Measurements from ENCODE around the gene ID2. TPM values are rescaled to one million over a fixed set of nuclear protein-coding genes. Genes with fewer than 3 reads are reported as not detected.

The ID2 gene
- polyA plus RNA-seq, 4 donors, result 70.2 to 613 (median 147) TPM

DNA sequence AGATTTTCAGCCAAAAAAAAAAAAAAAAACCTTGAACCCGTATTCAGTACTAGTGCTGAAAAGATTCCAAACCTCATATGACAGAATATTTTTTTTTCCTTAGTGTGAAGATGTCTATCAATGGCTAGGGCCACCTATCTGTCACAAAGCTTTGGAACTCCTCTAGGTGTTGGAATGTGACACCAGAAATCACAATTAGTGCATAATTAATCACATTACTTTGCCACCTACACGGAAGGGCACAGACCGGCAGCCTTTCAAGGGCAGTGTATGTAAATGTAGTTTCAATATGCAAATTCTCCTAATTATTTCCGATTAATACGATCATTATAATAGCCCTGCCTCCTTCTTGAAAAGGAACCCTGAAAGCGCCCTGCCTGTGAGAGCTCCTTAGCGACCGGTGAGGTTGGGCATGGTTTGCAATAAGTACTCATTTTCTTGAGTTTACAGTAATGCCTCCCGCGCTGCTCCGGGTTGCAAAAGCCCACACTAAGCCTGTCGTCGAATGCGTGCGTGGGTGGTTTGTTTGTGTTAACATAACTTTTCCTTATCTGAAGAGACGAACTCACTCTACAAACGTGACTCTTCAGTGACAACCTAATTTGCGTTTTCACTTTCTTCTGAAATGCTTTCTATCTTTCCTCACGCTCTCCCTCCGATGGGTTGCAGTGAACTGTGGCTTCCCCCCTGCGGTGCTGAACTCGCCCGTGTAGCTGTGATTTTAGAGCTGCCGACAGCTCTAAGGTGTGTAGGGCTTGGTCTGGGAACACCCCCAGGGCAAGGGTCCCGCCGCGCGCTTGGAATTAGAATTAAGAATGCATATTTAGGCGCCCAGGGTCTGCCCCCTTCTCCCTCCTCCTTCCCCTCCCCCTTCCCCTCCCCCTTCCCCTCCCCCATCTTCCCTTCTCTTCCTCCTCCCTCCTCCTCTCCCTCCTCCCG is 765 bp upstream of the ID2 start:
- WGBS, 3 donors, result 1 to 2% (median 1%) methylated on average over 29 of the region's 30 CpGs
- Histone ChIP-seq H3K4me3 (ENCODE audit: low read depth in 1 of 3, low read length in 3 of 3) (peak overlapping the region in 2 of 3 donors; percentile 53 to 62), H3K9me3 (ENCODE audit: control insufficient read depth in 2 of 2, insufficient read depth in 1 of 2, low read depth in 1 of 2, low read length in 1 of 2) (peaks cover 0 to 1% of the 10 kb centered on the region in 2 donors), H3K27ac (ENCODE audit: low read depth in 1 of 3, low read length in 2 of 3) (peak overlapping the region; percentile 77 to 97 (median 82)), H3K27me3 (ENCODE audit: control insufficient read depth in 3 of 3, insufficient read depth in 3 of 3, low read length in 3 of 3) (no peaks in the 10 kb centered on the region), H3K4me1 (ENCODE audit: control insufficient read depth in 3 of 3, insufficient read depth in 2 of 3, low read depth in 1 of 3, low read length in 2 of 3) (peaks cover 2 to 19% (median 8%) of the 10 kb centered on the region in 3 donors), H3K36me3 (ENCODE audit: control insufficient read depth in 3 of 3, insufficient read depth in 2 of 3, low read depth in 1 of 3, low read length in 3 of 3) (peaks cover 0 to 10% (median 0%) of the 10 kb centered on the region in 3 donors)
- peak; percentile 87 to 88 for DNase-seq
- no peak for FAIRE-seq

DNA sequence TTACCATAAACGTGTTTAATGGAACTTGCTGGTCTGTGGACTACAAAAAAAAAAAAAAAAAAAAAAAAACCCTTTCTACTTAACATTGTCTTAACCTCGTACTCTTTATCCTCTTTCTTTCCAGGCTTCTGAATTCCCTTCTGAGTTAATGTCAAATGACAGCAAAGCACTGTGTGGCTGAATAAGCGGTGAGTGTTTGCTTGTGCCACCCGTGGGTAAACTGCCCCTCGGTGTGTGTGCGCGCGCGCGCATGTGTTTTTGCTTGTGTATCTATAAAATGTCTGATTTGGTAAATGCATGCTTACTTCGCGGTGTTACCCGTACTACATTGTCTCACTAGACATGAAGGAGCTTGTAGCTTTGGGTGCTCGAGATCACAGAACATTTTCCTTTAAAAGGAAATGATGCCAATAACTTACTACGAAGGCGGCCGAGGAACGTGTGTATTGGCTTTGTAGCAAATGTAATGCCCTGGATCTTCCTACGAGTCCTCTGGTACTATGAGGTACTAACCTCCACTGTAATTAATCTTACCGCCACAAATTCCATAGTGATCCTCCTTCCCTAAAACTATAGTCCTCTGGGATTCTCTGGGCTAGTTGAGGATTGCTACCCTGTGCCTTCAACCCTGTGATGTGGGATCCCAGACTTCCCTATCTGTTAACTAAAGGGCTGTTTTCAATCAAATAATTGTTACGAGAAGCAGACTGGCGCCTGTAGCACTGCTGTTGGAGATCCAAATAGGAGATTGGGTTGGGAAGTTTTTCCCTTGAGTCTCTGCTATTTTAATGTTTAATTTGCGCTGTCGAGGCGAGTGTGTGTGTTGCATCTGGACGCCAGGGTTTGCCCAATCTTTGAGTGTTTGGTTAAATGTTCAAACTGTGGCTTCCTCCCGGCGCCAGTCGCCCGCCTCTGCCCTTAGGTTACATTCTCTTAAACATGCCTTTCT is 1.1 kb downstream of the ID2 start:
- Histone ChIP-seq H3K4me3 (ENCODE audit: low read depth in 1 of 3, low read length in 3 of 3) (peak overlapping the region; percentile 59 to 98 (median 69)), H3K9me3 (ENCODE audit: control insufficient read depth in 2 of 2, insufficient read depth in 1 of 2, low read depth in 1 of 2, low read length in 1 of 2) (no peaks in the 10 kb centered on the region), H3K4me1 (ENCODE audit: control insufficient read depth in 3 of 3, insufficient read depth in 2 of 3, low read depth in 1 of 3, low read length in 2 of 3) (peaks cover 2 to 5% (median 2%) of the 10 kb centered on the region in 3 donors), H3K27me3 (ENCODE audit: control insufficient read depth in 3 of 3, insufficient read depth in 3 of 3, low read length in 3 of 3) (no peaks in the 10 kb centered on the region), H3K36me3 (ENCODE audit: control insufficient read depth in 3 of 3, insufficient read depth in 2 of 3, low read depth in 1 of 3, low read length in 3 of 3) (peaks cover 0 to 10% (median 0%) of the 10 kb centered on the region in 3 donors), H3K27ac (ENCODE audit: low read depth in 1 of 3, low read length in 2 of 3) (peak overlapping the region; percentile 85 to 97 (median 94))
- DNase-seq, result peak; percentile 60 to 64
- no peak for FAIRE-seq
- 0 to 1% (median 1%) methylated on average over 30 of the region's 30 CpGs for WGBS, 3 donors

DNA sequence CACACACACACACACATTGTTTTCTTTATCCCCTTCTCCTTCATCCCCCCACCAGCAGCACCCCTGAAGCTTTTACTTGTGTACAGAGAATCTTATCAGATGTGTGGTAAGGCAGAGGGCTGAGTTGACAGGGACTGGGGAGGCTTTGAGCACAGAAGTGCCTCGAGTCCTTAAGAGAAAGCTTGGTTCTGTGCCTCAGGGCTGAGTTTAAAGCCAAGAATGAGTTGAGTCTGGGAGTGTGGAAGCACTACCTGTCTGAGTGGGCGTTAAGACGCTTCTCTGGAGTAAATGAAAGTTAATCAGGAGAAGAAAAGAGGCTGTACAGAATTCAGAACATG is 2.7 kb downstream of the ID2 start:
- FAIRE-seq, result no peak
- H3K4me3 ChIP-seq (ENCODE audit: low read depth in 1 of 3, low read length in 3 of 3), result peak overlapping the region; percentile 50 to 98 (median 93)
- H3K27ac ChIP-seq (ENCODE audit: low read depth in 1 of 3, low read length in 2 of 3), result peak overlapping the region; percentile 83 to 99 (median 97)
- WGBS, 3 donors, result 2 to 10% (median 3%) methylated on average over 3 of the region's 3 CpGs
- H3K4me1 ChIP-seq (ENCODE audit: control insufficient read depth in 3 of 3, insufficient read depth in 2 of 3, low read depth in 1 of 3, low read length in 2 of 3), result peaks cover 2 to 3% (median 2%) of the 10 kb centered on the region in 3 donors
- no peaks in the 10 kb centered on the region for H3K27me3 ChIP-seq (ENCODE audit: control insufficient read depth in 3 of 3, insufficient read depth in 3 of 3, low read length in 3 of 3)
- peak in 1 of 2 donors; percentile 63 for DNase-seq
- no peaks in the 10 kb centered on the region for H3K9me3 ChIP-seq (ENCODE audit: control insufficient read depth in 2 of 2, insufficient read depth in 1 of 2, low read depth in 1 of 2, low read length in 1 of 2)
- H3K36me3 ChIP-seq (ENCODE audit: control insufficient read depth in 3 of 3, insufficient read depth in 2 of 3, low read depth in 1 of 3, low read length in 3 of 3), result peaks cover 0 to 10% (median 0%) of the 10 kb centered on the region in 3 donors

DNA sequence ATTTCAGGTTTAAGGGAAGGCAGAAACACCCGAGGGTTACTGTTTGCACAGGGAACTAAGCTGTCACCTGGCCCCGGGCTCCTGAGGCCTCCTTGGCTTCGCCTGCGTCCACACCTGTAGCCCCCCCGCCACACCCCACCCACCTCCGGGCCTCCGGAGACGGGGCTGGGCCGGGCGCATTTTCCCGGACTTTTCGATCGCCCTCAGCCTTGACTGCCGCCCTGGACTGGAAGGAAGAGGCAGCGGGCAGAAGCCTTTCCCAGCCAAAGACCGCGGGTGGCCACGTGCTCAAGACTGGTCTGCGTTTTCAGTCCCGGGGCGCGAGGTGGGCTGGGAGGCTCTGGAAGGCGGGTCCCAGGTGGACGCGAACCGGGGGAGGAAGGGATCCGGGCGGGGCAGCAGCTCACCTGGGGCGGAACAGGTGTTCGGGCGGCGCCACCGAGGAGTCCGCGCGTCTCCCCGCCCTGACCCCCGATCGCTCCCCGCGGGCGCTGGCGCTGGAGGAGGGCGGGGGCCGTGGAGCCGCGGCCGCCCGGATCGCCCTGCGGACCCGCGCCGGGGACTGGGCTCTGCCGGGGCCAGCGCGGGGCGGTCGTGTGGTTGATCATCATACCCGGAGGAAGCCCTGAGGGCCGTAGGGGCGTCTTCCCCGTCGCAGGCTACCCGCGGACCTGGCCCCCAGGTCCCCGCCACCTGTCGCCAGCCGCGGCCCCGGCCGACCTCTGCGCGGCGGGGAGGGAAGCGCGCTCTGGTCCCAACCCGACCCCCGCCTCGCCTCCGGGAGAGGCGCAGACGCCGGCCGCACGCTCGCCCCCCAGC is 3.2 kb downstream of the ID2 start:
- H3K27ac ChIP-seq (ENCODE audit: low read depth in 1 of 3, low read length in 2 of 3), result peak overlapping the region; percentile 83 to 99 (median 97)
- H3K4me3 ChIP-seq (ENCODE audit: low read depth in 1 of 3, low read length in 3 of 3), result peak overlapping the region; percentile 50 to 98 (median 93)
- H3K9me3 ChIP-seq (ENCODE audit: control insufficient read depth in 2 of 2, insufficient read depth in 1 of 2, low read depth in 1 of 2, low read length in 1 of 2), result no peaks in the 10 kb centered on the region
- peak; percentile 71 to 95 for DNase-seq
- no peaks in the 10 kb centered on the region for H3K27me3 ChIP-seq (ENCODE audit: control insufficient read depth in 3 of 3, insufficient read depth in 3 of 3, low read length in 3 of 3)
- no peak for FAIRE-seq
- H3K4me1 ChIP-seq (ENCODE audit: control insufficient read depth in 3 of 3, insufficient read depth in 2 of 3, low read depth in 1 of 3, low read length in 2 of 3), result peaks cover 2 to 3% (median 2%) of the 10 kb centered on the region in 3 donors
- WGBS, 3 donors, result 0 to 1% (median 1%) methylated on average over 76 to 87 of the region's 87 CpGs
- H3K36me3 ChIP-seq (ENCODE audit: control insufficient read depth in 3 of 3, insufficient read depth in 2 of 3, low read depth in 1 of 3, low read length in 3 of 3), result peaks cover 0 to 10% (median 0%) of the 10 kb centered on the region in 3 donors

DNA sequence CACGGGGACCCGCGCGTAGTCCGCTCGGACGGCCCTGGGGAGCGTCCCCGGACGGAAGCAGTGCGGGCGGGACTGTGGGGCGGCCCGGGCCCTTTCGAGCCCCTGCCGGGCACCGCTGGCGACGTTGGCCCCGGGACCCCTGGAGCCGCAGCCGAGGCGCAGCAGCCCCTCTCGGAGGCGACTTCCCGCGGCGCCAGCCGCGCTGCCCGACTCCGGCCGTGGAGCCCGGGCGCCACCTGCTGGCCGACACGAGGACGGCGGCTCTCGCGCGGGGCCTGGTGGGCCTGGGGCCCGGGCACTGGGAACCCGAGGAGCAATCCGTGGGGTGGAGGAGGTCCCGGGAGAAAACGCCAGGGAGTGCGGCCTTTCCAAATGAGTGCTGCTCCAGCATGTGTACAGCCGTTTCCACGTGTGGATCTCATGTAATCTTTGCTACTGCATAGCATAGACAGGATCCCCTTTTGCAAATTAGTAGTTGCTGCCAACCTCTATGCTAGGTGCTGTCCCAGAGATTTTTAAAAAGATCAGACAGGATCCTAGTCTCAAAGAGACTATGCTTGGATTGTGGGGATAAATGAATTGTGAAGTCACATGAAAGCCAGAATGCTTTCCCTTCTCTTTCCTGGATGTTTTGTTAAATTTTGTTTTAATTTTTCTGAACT is 4.0 kb downstream of the ID2 start:
- FAIRE-seq (no peak), DNase-seq (peak; percentile 62 to 91)
- peaks cover 2 to 3% (median 2%) of the 10 kb centered on the region in 3 donors for H3K4me1 ChIP-seq (ENCODE audit: control insufficient read depth in 3 of 3, insufficient read depth in 2 of 3, low read depth in 1 of 3, low read length in 2 of 3)
- peak overlapping the region; percentile 50 to 98 (median 93) for H3K4me3 ChIP-seq (ENCODE audit: low read depth in 1 of 3, low read length in 3 of 3)
- peaks cover 0 to 10% (median 0%) of the 10 kb centered on the region in 3 donors for H3K36me3 ChIP-seq (ENCODE audit: control insufficient read depth in 3 of 3, insufficient read depth in 2 of 3, low read depth in 1 of 3, low read length in 3 of 3)
- peak overlapping the region; percentile 83 to 99 (median 97) for H3K27ac ChIP-seq (ENCODE audit: low read depth in 1 of 3, low read length in 2 of 3)
- WGBS, 3 donors, result 0 to 1% (median 0%) methylated on average over 32 to 50 of the region's 50 CpGs
- no peaks in the 10 kb centered on the region for H3K27me3 ChIP-seq (ENCODE audit: control insufficient read depth in 3 of 3, insufficient read depth in 3 of 3, low read length in 3 of 3)
- no peaks in the 10 kb centered on the region for H3K9me3 ChIP-seq (ENCODE audit: control insufficient read depth in 2 of 2, insufficient read depth in 1 of 2, low read depth in 1 of 2, low read length in 1 of 2)

DNA sequence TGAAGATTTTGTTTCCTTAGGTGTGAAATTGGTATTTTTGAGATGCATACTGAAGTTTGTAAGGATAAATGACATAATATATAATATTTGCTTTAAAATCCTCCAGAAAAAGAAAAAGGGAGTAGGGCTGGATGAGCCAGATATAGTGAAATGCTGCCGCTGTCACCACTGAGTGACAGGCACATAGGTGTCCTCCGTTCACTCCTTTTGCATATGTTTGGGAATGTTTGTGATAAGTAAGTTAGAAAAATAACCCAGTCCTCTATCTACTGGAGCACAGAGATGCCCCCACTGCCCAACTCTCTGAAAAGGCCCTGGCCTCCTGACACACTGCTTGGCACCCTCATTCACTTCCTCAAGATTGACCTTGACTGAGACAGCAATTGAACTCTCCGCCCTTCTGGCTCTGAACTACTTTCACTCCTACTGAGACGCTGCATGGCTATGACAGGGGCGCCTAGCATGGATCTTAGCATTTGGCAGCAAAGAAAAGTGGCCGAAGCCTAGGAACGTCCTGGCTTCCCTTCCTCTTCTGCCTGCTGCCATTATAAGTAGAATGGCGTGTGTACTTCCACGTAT is 10.1 kb downstream of the ID2 start:
- 83 to 91% (median 84%) methylated on average over 9 of the region's 9 CpGs for WGBS, 3 donors
- FAIRE-seq, result no peak

DNA sequence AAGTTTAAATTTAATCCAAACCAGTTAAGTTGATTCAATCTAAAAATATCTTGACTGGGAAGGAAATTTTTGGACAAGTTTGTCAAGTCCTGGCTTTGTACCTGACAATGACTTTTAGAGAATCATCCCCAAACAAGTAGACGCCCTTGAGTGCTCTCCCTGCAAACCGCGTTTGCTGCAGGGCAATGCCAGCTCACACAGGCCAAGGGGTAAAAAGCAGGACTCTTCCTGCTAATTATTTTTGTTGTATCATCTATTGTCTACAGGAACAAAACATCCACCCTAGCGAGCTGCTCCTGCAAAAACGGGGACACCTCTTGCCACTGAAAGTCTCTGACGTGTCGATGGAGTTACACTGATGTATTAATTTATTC is 10.9 kb downstream of the ID2 start:
- 20 to 44% (median 32%) methylated on average over 7 of the region's 7 CpGs for WGBS, 3 donors
- FAIRE-seq (no peak), DNase-seq (no peak)
- Histone ChIP-seq H3K27me3 (ENCODE audit: control insufficient read depth in 3 of 3, insufficient read depth in 3 of 3, low read length in 3 of 3) (peaks cover 0 to 4% (median 0%) of the 10 kb centered on the region in 3 donors), H3K4me1 (ENCODE audit: control insufficient read depth in 3 of 3, insufficient read depth in 2 of 3, low read depth in 1 of 3, low read length in 2 of 3) (peaks cover 0 to 4% (median 3%) of the 10 kb centered on the region in 3 donors), H3K36me3 (ENCODE audit: control insufficient read depth in 3 of 3, insufficient read depth in 2 of 3, low read depth in 1 of 3, low read length in 3 of 3) (no peaks in the 10 kb centered on the region), H3K27ac (ENCODE audit: low read depth in 1 of 3, low read length in 2 of 3) (no peak overlapping the region), H3K4me3 (ENCODE audit: low read depth in 1 of 3, low read length in 3 of 3) (peak overlapping the region in 1 of 3 donors; percentile 27), H3K9me3 (ENCODE audit: control insufficient read depth in 2 of 2, insufficient read depth in 1 of 2, low read depth in 1 of 2, low read length in 1 of 2) (peaks cover 0 to 2% of the 10 kb centered on the region in 2 donors)

More for the DNA sequence above, 10.1 kb downstream of the ID2 start:
- Histone ChIP-seq H3K27ac (ENCODE audit: low read depth in 1 of 3, low read length in 2 of 3) (no peak overlapping the region), H3K36me3 (ENCODE audit: control insufficient read depth in 3 of 3, insufficient read depth in 2 of 3, low read depth in 1 of 3, low read length in 3 of 3) (no peaks in the 10 kb centered on the region), H3K4me1 (ENCODE audit: control insufficient read depth in 3 of 3, insufficient read depth in 2 of 3, low read depth in 1 of 3, low read length in 2 of 3) (peaks cover 0 to 4% (median 3%) of the 10 kb centered on the region in 3 donors), H3K4me3 (ENCODE audit: low read depth in 1 of 3, low read length in 3 of 3) (no peak overlapping the region), H3K27me3 (ENCODE audit: control insufficient read depth in 3 of 3, insufficient read depth in 3 of 3, low read length in 3 of 3) (peaks cover 0 to 4% (median 0%) of the 10 kb centered on the region in 3 donors), H3K9me3 (ENCODE audit: control insufficient read depth in 2 of 2, insufficient read depth in 1 of 2, low read depth in 1 of 2, low read length in 1 of 2) (no peaks in the 10 kb centered on the region)
- DNase-seq, result peak in 1 of 2 donors; percentile 23

Measured in small intestine (tissue), 7 donors.